ENCODE data around the gene ATP5F1A. TPM values are rescaled to one million over a fixed set of nuclear protein-coding genes. Genes with fewer than 3 reads are reported as not detected.

The ATP5F1A gene
- total RNA-seq, 1 donor from 2014 or later, result 457 TPM

GRCh38 chr18:46060359-46060841 lies 37.7 kb downstream of the ATP5F1A start:
- H3K4me3 Mint-ChIP-seq (ENCODE audit: unreplicated experiment), result no peak overlapping the region
- no peak overlapping the region for H3K27ac Mint-ChIP-seq (ENCODE audit: unreplicated experiment)
- no peak for TF ChIP-seq CTCF (IDR thresholded peaks at IDR 0.05; ENCODE audit: unreplicated experiment)
- H3K4me1 Mint-ChIP-seq (ENCODE audit: unreplicated experiment), result no peaks in the 10 kb centered on the region
- no peak for DNase-seq (ENCODE audit: low spot score)
- H3K9me3 Mint-ChIP-seq (ENCODE audit: unreplicated experiment), result no peaks in the 10 kb centered on the region
- H3K27me3 Mint-ChIP-seq (ENCODE audit: unreplicated experiment), result no peaks in the 10 kb centered on the region
- no peaks in the 10 kb centered on the region for H3K36me3 Mint-ChIP-seq (ENCODE audit: low read depth, unreplicated experiment)

- no peak for DNase-seq (ENCODE audit: low spot score)
- no peak overlapping the region for H3K4me3 Mint-ChIP-seq (ENCODE audit: unreplicated experiment)
- H3K27ac Mint-ChIP-seq (ENCODE audit: unreplicated experiment), result no peak overlapping the region
- no peak for TF ChIP-seq CTCF (IDR thresholded peaks at IDR 0.05; ENCODE audit: unreplicated experiment)
- H3K9me3 Mint-ChIP-seq (ENCODE audit: unreplicated experiment), result no peaks in the 10 kb centered on the region
- H3K27me3 Mint-ChIP-seq (ENCODE audit: unreplicated experiment), result no peaks in the 10 kb centered on the region
- H3K36me3 Mint-ChIP-seq (ENCODE audit: low read depth, unreplicated experiment), result no peaks in the 10 kb centered on the region
- no peaks in the 10 kb centered on the region for H3K4me1 Mint-ChIP-seq (ENCODE audit: unreplicated experiment)
Observed at GRCh38 chr18:46055838-46056230, 42.3 kb downstream of the ATP5F1A start.

- H3K27ac Mint-ChIP-seq (ENCODE audit: unreplicated experiment), result no peak overlapping the region
- no peaks in the 10 kb centered on the region for H3K27me3 Mint-ChIP-seq (ENCODE audit: unreplicated experiment)
- H3K4me3 Mint-ChIP-seq (ENCODE audit: unreplicated experiment), result no peak overlapping the region
- no peaks in the 10 kb centered on the region for H3K9me3 Mint-ChIP-seq (ENCODE audit: unreplicated experiment)
- DNase-seq (ENCODE audit: low spot score), result no peak
- H3K4me1 Mint-ChIP-seq (ENCODE audit: unreplicated experiment), result no peaks in the 10 kb centered on the region
- no peaks in the 10 kb centered on the region for H3K36me3 Mint-ChIP-seq (ENCODE audit: low read depth, unreplicated experiment)
- TF ChIP-seq CTCF (IDR thresholded peaks at IDR 0.05; ENCODE audit: unreplicated experiment), result no peak
Observed at GRCh38 chr18:46054956-46055837, 42.9 kb downstream of the ATP5F1A start.

GRCh38 chr18:46053368-46054095 lies 44.6 kb downstream of the ATP5F1A start:
- Mint-ChIP-seq H3K27ac (ENCODE audit: unreplicated experiment) (no peak overlapping the region), H3K4me1 (ENCODE audit: unreplicated experiment) (no peaks in the 10 kb centered on the region), H3K9me3 (ENCODE audit: unreplicated experiment) (no peaks in the 10 kb centered on the region), H3K36me3 (ENCODE audit: low read depth, unreplicated experiment) (no peaks in the 10 kb centered on the region), H3K4me3 (ENCODE audit: unreplicated experiment) (no peak overlapping the region), H3K27me3 (ENCODE audit: unreplicated experiment) (no peaks in the 10 kb centered on the region)
- no peak for TF ChIP-seq CTCF (IDR thresholded peaks at IDR 0.05; ENCODE audit: unreplicated experiment)
- no peak for DNase-seq (ENCODE audit: low spot score)

Measured in endothelial cell (in vitro differentiated cells).